GM21717 (cell line): ENCODE results near the gene SYNE2.

Experiments used
- ATAC-seq: cut with Tn5 transposase; IDR thresholded peaks from one replicate; pipeline ENCODE4 v1.9.1; 2021; ENCODE audit warnings: mild to moderate bottlenecking, moderate library complexity; ENCODE audit not compliant: unreplicated experiment

SYNE2 gene

DNA sequence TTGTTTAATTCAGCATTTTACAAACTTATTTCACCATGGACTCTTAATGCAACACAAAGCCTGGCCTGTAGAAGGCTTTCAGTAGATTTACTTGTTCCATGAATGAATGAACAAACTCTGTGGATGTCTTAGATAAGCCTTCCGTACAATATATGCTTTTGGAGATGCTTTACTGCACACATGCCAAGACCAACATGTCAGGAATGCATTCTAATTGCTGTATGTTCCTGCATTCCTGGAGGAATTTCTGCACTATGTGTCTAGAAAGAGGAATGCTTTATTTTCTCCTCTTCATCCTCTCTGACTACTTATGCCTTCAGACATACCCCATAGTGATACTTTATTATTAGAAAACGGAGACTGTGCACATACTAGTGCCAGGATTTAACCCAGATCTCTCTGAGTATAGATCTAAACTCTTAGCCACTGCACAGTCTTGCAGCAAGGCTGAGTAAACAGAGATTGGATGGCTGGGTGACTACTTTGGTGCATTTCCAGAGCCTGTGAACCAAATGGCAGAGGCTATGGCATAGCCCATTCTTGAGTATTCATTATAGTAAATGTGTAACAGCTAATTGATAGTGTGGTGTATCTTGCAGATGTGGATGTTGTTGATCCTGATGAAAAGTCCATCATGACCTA, 108.2 kb downstream of the SYNE2 start:
- no peak for ATAC-seq

DNA sequence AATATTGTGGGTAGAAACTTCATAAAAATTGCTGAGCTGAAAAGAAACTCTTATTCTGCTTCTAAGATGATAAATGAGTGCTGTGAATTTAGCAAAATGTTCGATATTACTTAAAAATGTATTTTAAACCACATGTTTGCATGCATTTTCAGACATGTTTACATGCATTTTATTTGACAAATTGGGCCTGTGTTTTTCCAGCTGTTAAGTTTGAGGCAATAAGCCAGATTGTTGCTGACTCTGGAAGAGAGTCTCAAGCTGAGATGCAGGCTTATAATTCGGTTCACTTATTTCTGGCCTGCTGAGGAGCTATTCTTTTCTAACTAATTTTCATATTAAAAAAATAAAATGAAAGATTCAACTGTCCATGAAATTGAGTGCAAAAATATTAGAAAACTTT, 110.1 kb downstream of the SYNE2 start:
- ATAC-seq, result no peak

DNA sequence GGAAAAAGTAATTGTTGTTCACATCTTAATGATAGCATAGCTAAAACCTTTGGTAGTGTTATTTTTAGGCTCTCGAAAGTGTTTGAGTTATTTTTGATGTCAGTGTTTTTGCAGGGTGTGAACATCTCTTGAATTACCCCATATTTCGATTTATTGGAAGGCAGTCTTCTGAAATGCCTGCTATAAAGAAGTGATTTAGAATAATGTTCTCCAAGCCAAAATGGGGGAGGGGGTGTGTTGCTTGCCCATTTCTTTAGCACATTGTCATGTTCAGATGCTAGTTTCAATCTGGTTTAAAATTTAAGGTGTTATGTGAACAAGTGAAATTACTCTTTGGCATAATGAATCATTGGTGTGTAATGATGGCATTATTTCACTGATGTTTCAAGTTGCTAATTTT, 110.6 kb downstream of the SYNE2 start:
- ATAC-seq, result no peak

DNA sequence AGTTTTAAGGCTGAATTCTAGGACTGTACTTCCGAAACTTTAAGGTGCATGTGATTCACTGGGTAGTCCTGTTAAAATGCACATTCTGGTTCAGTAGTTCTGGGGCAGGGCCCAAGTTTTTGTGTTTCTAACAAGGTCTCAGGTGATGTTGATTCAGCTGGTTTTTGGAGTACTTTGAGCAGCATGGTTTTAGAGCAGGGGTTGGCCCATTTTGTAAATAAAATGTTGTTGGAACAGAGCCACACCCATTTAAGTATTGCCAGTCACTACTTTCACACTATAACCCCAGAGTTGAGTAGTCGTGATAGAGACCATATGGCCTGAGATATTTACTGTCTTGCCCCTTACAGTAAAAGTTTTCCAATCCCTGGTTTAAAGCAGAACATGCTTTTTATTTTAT, 111.3 kb downstream of the SYNE2 start:
- no peak for ATAC-seq

DNA sequence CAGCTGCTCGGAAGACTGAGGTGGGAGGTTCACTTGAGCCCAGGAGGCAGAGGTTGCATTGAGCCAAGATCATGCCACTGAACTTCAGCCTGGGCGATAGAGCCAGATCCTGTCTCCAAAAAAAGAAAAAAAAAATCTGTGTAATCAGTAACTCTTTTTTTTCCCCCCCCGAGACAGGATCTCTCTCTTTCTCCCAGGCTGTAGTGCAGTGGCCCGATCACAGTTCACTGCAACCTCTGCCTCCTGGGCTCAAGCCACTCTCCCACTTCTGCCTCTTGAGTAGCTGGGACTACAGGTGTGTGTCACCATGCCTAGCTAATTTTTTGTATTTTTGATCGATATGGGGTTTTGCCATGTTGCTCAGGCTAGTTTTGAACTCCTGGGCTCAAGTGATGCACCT, 113.6 kb downstream of the SYNE2 start:
- no peak for ATAC-seq

DNA sequence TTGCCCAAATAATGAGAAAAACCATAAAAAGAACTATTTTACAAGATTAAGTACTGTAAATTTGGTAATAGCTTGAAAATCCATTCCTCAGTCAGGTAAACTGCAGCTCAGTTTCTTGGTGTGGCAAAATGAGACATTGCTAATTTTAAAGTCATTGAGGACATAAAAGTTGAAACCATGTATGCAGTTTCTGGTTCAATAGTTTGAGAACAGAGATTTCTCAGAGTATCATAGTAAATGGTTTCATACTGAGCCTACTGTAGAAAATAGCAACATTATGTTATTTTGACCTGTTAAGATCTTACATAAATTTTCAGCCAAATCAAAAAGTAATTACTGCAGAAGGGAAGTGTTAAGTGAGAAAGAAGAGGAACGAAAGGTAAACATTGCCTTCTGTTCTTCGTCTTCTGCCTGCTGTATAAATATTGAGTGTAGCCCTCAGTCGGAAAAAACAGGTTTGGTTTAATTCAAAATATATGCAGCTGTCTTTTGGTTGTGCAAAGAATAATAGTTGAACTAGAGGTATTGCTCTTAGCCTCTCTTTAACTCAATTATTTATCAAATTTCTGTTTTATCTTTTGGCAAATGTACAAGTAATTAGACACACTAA, 119.6 kb downstream of the SYNE2 start:
- no peak for ATAC-seq

DNA sequence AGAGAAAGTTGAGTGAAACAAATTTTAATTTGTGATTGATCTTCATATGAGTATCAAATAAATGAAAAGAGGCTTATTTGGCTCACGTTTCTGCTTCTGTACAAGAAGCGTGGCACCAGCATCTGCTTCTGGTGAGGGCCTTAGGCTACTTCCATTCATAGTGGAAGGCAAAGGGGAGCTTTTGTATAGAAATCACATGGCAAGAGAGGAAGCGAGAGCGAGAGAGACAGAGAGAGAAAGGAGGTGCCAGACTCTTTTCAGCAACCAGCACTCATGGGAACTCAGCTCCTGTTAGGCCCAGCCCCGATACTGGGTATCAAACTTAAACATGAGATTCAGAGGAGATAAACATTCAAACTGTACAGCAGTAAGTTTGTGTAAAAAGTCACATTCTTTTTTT, 121.4 kb downstream of the SYNE2 start:
- ATAC-seq, result no peak

DNA sequence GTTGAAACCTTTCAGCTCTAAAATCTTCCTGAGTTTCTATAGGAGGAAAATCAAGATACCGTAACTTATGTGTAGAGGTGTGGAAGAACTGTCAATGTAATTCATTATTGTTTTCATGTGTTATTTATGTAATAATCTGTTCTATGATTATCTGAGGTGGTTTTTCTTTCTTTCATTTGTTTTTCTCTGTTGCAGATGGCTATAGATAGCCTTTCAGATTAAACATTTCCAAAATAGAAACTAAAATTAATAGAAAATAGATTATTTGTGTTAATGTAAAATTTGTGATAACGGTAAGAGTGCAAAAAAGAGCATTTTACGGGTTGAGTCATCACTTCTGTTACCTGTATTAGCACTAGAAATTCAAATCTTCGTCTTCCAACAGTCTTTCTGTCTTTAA, 128.8 kb downstream of the SYNE2 start:
- no peak for ATAC-seq

DNA sequence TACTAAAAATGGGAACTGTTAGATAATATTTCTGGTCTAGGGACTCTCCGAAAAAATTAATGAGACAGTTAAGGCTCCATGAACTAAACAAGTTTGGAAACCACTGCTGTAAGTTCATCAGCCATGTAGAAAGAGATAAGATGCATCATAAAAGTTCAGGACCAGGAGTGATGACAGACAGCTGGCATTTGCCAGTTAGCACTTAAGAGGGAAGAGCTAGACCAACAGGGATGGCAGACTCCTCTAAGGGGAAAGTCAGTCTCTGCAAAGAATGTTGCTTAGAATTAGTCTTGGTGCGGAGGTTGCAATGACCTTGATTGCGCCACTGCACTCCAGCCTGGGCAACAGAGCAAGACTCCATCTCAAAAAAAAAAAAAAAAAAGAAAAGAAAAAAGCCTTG, 129.4 kb downstream of the SYNE2 start:
- ATAC-seq, result no peak

DNA sequence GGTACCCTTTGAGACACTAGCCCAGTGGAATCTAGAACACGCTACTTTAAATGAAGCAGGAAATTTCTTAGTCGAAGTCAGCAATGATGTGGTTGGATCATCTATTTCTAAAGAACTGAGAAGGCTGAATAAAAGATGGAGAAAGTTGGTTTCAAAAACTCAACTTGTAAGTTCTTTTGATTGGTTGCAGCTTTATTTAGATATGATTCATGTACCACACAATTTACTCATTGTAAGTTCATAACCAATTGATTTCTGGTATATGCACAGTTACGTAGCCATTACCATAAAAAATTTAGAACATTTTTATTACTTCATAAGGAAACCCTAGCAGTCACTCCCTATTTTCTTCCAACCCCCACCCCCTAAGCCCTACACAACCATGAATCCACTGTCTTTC, 129.8 kb downstream of the SYNE2 start:
- no peak for ATAC-seq

DNA sequence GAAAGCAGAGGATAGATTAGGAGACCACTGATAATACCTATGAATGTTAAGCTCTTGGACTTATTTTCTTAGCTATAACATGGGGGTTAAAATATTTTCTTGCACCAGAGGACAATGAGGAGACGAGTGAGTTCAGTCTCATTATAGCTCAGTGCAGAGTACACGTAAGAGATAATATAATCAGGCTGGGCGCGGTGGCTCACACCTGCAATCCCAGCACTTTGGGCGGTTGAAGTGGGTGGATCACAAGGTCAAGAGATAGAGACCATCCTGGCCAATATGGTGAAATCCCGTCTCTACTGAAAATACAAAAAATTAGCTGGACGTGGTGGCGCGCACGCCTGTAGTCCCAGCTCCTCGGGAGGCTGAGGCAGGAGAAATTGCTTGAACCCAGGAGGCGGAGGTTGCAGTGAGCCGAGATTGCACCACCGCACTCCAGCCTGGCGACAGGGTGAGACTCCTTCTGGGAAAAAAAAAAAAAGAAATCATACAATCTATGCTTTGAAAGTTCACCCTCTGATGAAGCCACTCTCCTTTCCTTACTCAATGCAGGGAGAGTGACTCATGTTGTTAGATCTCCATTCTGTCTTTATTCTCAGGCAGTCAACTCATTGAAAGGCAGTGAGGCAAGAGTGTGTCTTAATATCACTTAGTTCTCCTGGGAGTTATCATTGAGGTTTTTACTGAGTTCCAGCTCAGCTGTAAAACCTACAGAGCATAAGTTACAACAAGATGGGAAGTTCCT, 134.2 kb downstream of the SYNE2 start:
- ATAC-seq, result no peak

DNA sequence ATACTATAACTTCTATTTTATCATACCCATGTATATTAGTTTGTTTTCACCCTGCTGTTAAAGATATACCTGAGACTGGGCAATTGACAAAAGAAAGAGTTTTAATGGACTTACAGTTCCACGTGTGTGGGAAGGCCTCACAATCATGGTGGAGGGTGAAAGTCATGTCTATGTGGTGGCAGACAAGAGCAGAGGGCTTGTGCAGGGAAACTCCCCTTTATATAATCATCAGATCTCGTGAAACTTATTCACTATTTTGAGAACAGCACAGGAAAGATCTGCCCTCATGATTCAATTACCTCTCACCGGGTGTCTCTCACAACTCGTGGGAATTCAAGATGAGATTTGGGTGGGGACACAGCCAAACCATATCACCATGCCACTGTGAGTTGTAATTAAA, 135.8 kb downstream of the SYNE2 start:
- ATAC-seq, result no peak

DNA sequence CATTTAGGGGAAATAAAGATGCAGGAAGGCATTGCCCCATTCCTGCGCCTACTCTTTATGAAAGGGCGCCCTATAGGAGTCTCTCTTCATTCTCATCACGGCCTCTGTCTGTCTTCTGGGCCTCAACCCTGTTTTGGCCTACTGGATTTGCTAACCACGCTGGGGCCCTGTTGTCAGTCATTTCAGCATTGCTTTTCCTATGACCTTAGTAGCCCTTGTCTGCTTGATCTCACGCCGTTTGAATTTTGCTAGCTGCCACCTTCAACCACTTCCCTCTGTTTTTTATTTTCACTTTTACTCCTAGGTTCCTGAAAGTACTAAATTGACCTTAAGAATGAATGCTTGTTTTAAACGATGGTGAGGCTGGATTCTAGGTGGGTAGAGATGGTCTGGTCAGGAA, 139.0 kb downstream of the SYNE2 start:
- no peak for ATAC-seq

DNA sequence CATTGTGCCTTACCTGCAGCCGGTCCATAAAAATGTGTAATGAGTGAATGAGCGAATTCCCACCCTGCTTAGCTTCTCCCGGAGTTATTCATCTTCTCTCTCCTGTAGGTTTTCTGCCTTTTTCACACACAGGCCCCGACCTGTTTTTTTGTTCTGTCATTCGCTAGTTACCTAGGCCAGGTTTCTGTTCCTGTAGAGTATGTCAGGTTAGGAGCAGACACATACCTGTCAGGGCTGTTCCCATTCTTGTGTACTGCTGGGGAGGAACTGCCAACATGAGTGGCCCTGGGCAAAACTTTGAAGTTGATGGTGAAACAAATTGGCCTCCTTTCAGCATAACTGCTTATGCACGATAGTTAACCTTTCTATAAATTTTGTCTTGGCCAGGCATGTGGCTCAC, 140.1 kb downstream of the SYNE2 start:
- no peak for ATAC-seq

DNA sequence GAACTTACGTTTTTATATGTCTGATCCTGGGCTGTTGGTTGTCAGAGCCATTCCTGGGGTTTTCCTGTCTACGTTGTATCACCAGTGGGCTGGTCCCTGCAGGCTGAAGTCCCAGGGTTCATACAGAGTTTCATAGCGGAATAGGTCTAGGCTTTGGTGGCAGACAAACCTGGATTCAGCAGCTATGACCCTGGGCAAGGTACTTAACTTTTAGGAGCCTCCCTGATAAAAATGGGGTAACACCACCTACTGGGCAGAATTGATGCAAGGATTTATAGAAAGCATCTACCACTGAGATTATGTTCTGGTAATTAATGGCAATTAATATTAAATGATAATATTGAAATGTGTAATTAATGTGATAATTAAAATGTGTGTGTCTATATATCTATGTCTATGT, 141.2 kb downstream of the SYNE2 start:
- no peak for ATAC-seq

DNA sequence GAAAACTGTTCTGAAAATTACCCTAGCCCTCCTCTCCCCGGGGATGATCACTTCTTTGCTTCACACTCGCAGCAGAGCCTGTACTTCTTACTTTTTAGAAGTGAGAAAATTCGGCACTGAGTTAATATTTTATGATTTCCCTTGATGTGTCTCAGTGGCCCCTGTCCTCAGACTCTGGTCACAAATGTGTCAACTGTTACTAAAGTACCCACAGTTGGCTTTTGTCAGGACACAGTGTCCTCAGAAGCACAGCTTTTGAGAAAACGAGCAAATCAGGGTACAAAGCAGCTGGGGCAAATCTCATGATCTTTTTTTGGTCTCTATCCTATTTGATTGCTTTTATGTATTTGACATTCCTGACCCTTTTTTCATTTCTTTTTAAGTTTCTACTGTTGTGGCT, 142.5 kb downstream of the SYNE2 start:
- no peak for ATAC-seq

DNA sequence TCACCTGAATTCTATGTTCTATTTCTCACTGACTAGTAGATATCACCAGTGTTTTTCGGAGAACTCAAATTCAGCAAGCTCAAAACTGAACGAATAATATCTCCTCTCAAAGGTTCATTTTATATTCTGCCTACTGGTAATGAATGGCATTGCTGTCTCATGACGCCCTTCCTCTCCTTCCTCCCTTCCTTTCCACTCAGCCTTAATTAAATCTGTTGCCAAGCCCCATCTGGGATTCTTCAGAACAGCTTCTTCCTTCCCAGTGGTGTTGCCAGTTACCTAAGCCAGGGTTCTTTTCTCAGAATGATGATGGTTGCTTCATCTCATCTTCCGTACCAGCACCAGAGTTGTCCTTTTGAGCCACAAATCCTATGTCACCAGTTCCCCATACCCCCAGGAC, 143.2 kb downstream of the SYNE2 start:
- ATAC-seq, result no peak

DNA sequence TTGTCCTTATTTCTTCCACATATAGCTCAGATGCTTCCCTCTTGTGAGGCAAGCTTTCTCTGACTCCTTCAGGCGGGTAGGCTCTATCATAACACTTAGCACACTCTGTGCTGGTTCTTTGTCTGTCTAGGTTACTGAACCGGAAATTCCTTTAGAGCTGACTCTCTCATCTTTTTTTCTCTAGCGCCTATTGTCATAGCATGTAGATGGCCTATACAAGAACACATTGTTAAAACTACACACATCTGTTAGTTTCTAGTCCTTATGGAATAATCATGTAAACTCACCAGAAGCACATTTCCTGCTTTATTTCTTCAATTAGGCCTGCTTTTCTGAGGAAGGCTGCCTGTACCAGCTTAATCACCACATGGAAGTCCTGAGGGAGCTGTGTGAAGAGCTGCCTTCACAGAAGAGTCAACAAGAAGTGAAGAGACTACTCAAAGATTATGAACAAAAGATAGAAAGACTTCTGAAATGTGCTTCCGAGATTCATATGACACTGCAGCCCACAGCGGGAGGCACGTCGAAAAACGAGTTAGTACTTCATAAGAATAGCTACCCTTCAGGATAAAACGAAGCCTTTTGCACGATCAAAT, 143.9 kb downstream of the SYNE2 start:
- no peak for ATAC-seq

DNA sequence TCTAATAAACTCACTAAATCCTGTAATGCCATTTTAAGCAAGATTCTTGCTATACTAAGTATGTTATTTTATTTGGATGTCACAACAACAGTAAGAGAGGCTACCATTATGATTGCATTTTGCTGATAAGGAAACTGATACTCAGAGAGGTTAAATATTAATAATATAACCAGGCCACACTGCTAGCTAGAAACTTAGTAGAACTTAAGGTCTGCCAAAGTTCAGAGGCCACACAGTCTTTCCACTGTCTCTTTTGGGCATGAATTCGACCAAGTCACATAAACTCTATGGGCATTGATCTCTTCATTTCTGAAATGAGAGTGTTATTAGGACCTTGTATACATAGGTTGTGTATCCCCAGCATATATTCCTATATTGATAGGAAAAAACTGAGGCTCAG, 147.9 kb downstream of the SYNE2 start:
- ATAC-seq, result no peak

DNA sequence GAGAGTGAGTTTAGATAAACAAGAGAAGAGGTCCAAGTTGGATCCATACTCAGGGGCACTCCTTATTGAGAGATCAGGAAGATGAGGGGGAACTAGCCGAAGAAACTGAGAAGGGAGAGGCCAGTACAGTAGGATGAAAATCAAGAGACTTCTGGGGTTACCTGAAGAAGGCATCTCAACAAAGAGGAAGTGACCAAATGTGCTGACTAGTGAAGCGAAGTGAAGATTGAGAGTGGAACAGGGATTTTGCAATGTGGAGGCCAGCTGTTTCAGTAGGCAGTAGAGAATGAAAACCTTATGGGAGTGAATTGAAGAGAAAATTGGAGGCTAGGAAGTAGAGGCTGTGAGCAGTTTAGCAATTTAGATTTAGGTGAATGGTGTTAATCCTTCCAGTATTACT, 153.0 kb downstream of the SYNE2 start:
- ATAC-seq, result no peak

DNA sequence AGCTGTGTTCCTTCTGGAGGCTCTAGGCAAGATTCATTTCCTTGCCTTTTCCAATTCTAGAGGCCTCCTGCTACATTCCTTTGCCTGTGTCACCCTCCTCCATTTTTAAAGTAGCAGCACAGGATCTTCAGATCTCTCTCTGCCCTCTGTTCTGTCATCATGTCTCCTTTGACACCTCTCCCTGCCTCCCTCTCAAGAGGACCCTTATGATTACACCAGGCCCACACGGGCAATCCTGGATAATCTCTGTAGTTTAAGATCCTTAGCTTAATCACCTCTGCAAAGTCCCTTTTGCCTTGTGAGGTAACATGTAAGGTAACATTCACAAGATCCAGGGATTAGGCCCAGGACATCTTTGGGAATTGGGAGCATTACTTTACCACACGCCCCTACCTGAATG, 155.2 kb downstream of the SYNE2 start:
- ATAC-seq, result no peak

DNA sequence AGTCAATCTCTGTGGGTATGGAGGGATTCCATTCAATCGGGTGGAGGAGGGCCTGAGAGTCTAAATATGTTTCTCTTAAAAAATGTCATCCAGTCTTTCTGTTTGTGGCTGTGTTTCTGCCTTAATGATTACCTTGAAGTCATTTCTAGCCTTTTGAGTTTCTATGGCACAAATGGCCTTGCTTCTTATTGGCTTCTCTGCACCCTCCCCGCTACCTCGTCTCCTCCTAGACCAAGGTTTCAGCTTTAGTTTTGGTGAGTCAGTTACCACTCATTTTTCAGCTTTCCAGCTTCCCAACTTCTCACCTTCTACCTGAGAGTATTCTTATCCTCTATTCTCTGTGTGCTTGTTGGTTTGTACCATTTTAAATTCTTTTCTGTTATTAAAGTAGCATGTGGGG, 159.2 kb downstream of the SYNE2 start:
- ATAC-seq, result no peak
